ENCODE results near the gene RESP18. TPM values are rescaled to one million over a fixed set of nuclear protein-coding genes. Genes with fewer than 3 reads are reported as not detected.

Gene RESP18
- total RNA-seq, 1 experiment from 2014 or later = not detected

GRCh38 chr2:219331560-219332213, 857 bp downstream of the RESP18 start:
- no peaks in the 10 kb centered on the region for H3K36me3 ChIP-seq (ENCODE audit: control insufficient read depth, insufficient read depth, low read length)
- no peak for DNase-seq (ENCODE audit: low read depth, low spot score)
- H3K27me3 ChIP-seq (ENCODE audit: control insufficient read depth, insufficient read depth, low read length) = 0 out of 2 replicates have a peak, but pooled peaks cover 4% of the 10 kb centered on the region
- ChIA-PET POLR2A (no interaction called here), CTCF (no interaction called here)
- in situ Hi-C loops (cut with HindIII; ENCODE audit: low pct_unique_long_range_greater_than_20kb, low sequenced_read_pairs) (no loop called here), intact Hi-C loops (cut with micrococcal nuclease; ENCODE audit: unreplicated experiment) (no loop called here)
- no peak overlapping the region for H3K27ac ChIP-seq (ENCODE audit: low read length)
- ATAC-seq = no peak; the same call in 1 of the 2 replicates
- no peaks in the 10 kb centered on the region for H3K4me1 ChIP-seq (ENCODE audit: control insufficient read depth, insufficient read depth, low read length)
- H3K9me3 ChIP-seq (ENCODE audit: control insufficient read depth, insufficient read depth, low read depth, low read length) = no peaks in the 10 kb centered on the region
- H3K4me3 ChIP-seq (ENCODE audit: low read depth in 2 of 2, low read length in 2 of 2) = no peak overlapping the region
- no TSS peak for BruUV-seq (replicated peaks)
- TF ChIP-seq TCF7L2 (IDR thresholded peaks at IDR 0.05; ENCODE audit: low read depth, low read length) = no peak
- peak; percentile 93 to 96 for TF ChIP-seq REST (IDR thresholded peaks at IDR 0.05; ENCODE audit: insufficient read depth in 1 of 2, low read depth in 2 of 2, low read length in 1 of 2)

GRCh38 chr2:219327719-219328118, 4.8 kb downstream of the RESP18 start:
- Histone ChIP-seq H3K4me1 (ENCODE audit: control insufficient read depth, insufficient read depth, low read length) (no peaks in the 10 kb centered on the region), H3K27me3 (ENCODE audit: control insufficient read depth, insufficient read depth, low read length) (0 out of 2 replicates have a peak, but pooled peaks cover 2% of the 10 kb centered on the region), H3K9me3 (ENCODE audit: control insufficient read depth, insufficient read depth, low read depth, low read length) (no peaks in the 10 kb centered on the region), H3K36me3 (ENCODE audit: control insufficient read depth, insufficient read depth, low read length) (no peaks in the 10 kb centered on the region), H3K4me3 (ENCODE audit: low read depth in 2 of 2, low read length in 2 of 2) (no peak overlapping the region), H3K27ac (ENCODE audit: low read length) (no peak overlapping the region)
- ChIA-PET POLR2A (no interaction called here), CTCF (no interaction called here)
- in situ Hi-C loops (cut with HindIII; ENCODE audit: low pct_unique_long_range_greater_than_20kb, low sequenced_read_pairs) = no loop called here
- intact Hi-C loops (cut with micrococcal nuclease; ENCODE audit: unreplicated experiment) = no loop called here
- no peak for DNase-seq (ENCODE audit: low read depth, low spot score)
- ATAC-seq = no peak
- TF ChIP-seq TCF7L2 (IDR thresholded peaks at IDR 0.05; ENCODE audit: low read depth, low read length) (no peak), REST (IDR thresholded peaks at IDR 0.05; ENCODE audit: insufficient read depth in 1 of 2, low read depth in 2 of 2, low read length in 1 of 2) (no peak), SIN3A (IDR thresholded peaks at IDR 0.05; ENCODE audit: borderline replicate concordance, insufficient read depth, low read depth, low read length) (no peak), POLR2AphosphoS5 (IDR thresholded peaks at IDR 0.05; ENCODE audit: low read depth, low read length) (no peak), CTCF (IDR thresholded peaks at IDR 0.05) (no peak)
- BruUV-seq (replicated peaks) = no TSS peak
